SK-N-SH (cell line): ENCODE results near the gene PPRC1. TPM values are rescaled to one million over a fixed set of nuclear protein-coding genes. Genes with fewer than 3 reads are reported as not detected.

Experiments used
- CTCF ChIA-PET: fragments of 300-600, 350-600 bp; formaldehyde crosslinking; extraction: SDS; loops from one replicate; lab custom pipeline; 2021; lab: Yijun Ruan, JAX
- POLR2A ChIA-PET: fragments of 350-600 bp; sonication (Branson Sonifier 250); formaldehyde crosslinking; extraction: SDS; loops from one replicate; lab custom pipeline; 2020; ENCODE audit warnings: antibody characterized with exemption, inconsistent platforms; lab: Yijun Ruan, JAX
- DNase-seq: peaks from one replicate; pipeline ENCODE4 v3.0.0; 2012
- H2AFZ ChIP-seq: fragments of 200-600 bp; sonication (generic); 2 replicates; pipeline ENCODE4 v1.8.1; 2016; ENCODE audit warnings: antibody characterized with exemption, mild to moderate bottlenecking, low read depth
- H3F3A ChIP-seq: fragments of 200-600 bp; sonication (generic); replicated peaks from 2 replicates; pipeline ENCODE3; 2016; ENCODE audit warnings: antibody characterized with exemption, mild to moderate bottlenecking; ENCODE audit not compliant: insufficient read depth
- H3K27ac ChIP-seq, 2 experiments: fragments of 200-500 bp in 1 of 2; fragments of 200-600 bp in 1 of 2; sonication (Bioruptor generic) in 1 of 2; sonication (generic), shearing (Covaris generic) in 1 of 2; 2 replicates each; pipeline versions ENCODE4 v1.5.1 to v1.6.1; 2014 to 2016; ENCODE audit warnings: low read depth in 2 of 2, inconsistent platforms in 1 of 2, low read length in 1 of 2, mild to moderate bottlenecking in 1 of 2, mixed read lengths in 1 of 2
- H3K27me3 ChIP-seq: fragments of 200-600 bp; sonication (generic), shearing (Covaris generic); 2 replicates; pipeline ENCODE4 v1.6.1; 2016; ENCODE audit warnings: mixed run types; ENCODE audit not compliant: insufficient read depth
- H3K36me3 ChIP-seq, 2 experiments: fragments of 200-500 bp in 1 of 2; fragments of 200-600 bp in 1 of 2; sonication (Bioruptor generic) in 1 of 2; sonication (generic) in 1 of 2; replicated peaks in 1 of 2; 2 replicates each; pipeline versions ENCODE3 to v1.5.1; 2014 to 2016; ENCODE audit warnings: low read length in 1 of 2, mild to moderate bottlenecking in 1 of 2; ENCODE audit not compliant: insufficient read depth in 2 of 2, control insufficient read depth in 1 of 2
- H3K4me1 ChIP-seq, 2 experiments: fragments of 200-500 bp in 1 of 2; fragments of 200-600 bp in 1 of 2; sonication (Bioruptor generic) in 1 of 2; sonication (generic), shearing (Covaris generic) in 1 of 2; 2 replicates each; pipeline versions ENCODE4 v1.5.1 to v1.6.1; 2014 to 2016; ENCODE audit warnings: low read depth in 1 of 2, low read length in 1 of 2, mixed run types in 1 of 2; ENCODE audit not compliant: insufficient read depth in 2 of 2, control insufficient read depth in 1 of 2
- H3K4me2 ChIP-seq: fragments of 200-600 bp; sonication (generic), shearing (Covaris generic); 2 replicates; pipeline ENCODE4 v1.6.1; 2017; ENCODE audit warnings: mixed run types
- H3K4me3 ChIP-seq, 2 experiments: fragments of 200-500 bp in 1 of 2; fragments of 200-600 bp in 1 of 2; sonication (Bioruptor generic) in 1 of 2; sonication (generic), shearing (Covaris generic) in 1 of 2; 2 replicates each; pipeline versions ENCODE4 v1.5.1 to v1.8.1; 2014 to 2016; ENCODE audit warnings: low read depth in 2 of 2, inconsistent platforms in 1 of 2, low read length in 1 of 2, mild to moderate bottlenecking in 1 of 2, mixed read lengths in 1 of 2, moderate library complexity in 1 of 2
- H3K79me2 ChIP-seq: fragments of 200-600 bp; sonication (generic); 2 replicates; pipeline ENCODE4 v1.8.1; 2017; ENCODE audit warnings: mild to moderate bottlenecking; ENCODE audit not compliant: insufficient read depth
- H3K9ac ChIP-seq: fragments of 200-600 bp; sonication (generic); 2 replicates; pipeline ENCODE4 v1.6.1; 2017; ENCODE audit warnings: mixed run types
- H3K9me2 ChIP-seq: fragments of 200-600 bp; sonication (generic); 2 replicates; pipeline ENCODE4 v1.6.1; 2017; ENCODE audit warnings: mixed run types
- H3K9me3 ChIP-seq: fragments of 200-600 bp; sonication (generic); 2 replicates; pipeline ENCODE4 v1.6.1; 2017; ENCODE audit warnings: mixed run types, mild to moderate bottlenecking, moderate library complexity
- H4K20me1 ChIP-seq: fragments of 200-600 bp; sonication (generic); 2 replicates; pipeline ENCODE4 v1.6.1; 2017; ENCODE audit warnings: mild to moderate bottlenecking, mixed run types; ENCODE audit not compliant: insufficient read depth
- CHD2 ChIP-seq: fragments of 150-350 bp; IDR thresholded peaks from 2 replicates; pipeline ENCODE4 v1.6.1; 2018; ENCODE audit warnings: low read length; ENCODE audit not compliant: partially characterized antibody
- CTCF ChIP-seq: fragments of 200-600 bp; sonication (generic); IDR thresholded peaks from 2 replicates; pipeline ENCODE4 v1.6.1; 2017; ENCODE audit warnings: antibody characterized with exemption, mild to moderate bottlenecking, moderate library complexity
- FOXM1 ChIP-seq: IDR thresholded peaks from 2 replicates; pipeline ENCODE4 v1.4.0; 2012; ENCODE audit warnings: low read depth, mild to moderate bottlenecking
- IRF3 ChIP-seq: fragments of 150-350 bp; IDR thresholded peaks from 2 replicates; pipeline ENCODE4 v1.6.1; 2016; ENCODE audit warnings: mild to moderate bottlenecking, low read depth, low read length
- MAX ChIP-seq: IDR thresholded peaks from 2 replicates; pipeline ENCODE4 v1.4.0; 2012; ENCODE audit warnings: low read depth
- MXI1 ChIP-seq: IDR thresholded peaks from 2 replicates; pipeline ENCODE4 v1.6.1; 2012; ENCODE audit warnings: mild to moderate bottlenecking, low read depth, low read length, improper control_type of control experiment
- NRF1 ChIP-seq: IDR thresholded peaks from 2 replicates; pipeline ENCODE4 v1.6.1; 2012; ENCODE audit warnings: low read depth, mild to moderate bottlenecking, low read length
- POLR2AphosphoS5 ChIP-seq: IDR thresholded peaks from 2 replicates; pipeline ENCODE4 v1.6.1; 2012; ENCODE audit warnings: low read depth, low read length
- RCOR1 ChIP-seq: fragments of 150-350 bp; IDR thresholded peaks from 2 replicates; pipeline ENCODE4 v1.6.1; 2017; ENCODE audit warnings: antibody characterized with exemption, low read length
- REST ChIP-seq: IDR thresholded peaks from 2 replicates; pipeline ENCODE4 v1.6.1; 2012; ENCODE audit warnings: mild to moderate bottlenecking, low read depth, low read length, moderate library complexity
- SMC3 ChIP-seq: IDR thresholded peaks from 2 replicates; pipeline ENCODE4 v1.6.1; 2012; ENCODE audit warnings: low read depth, low read length, improper control_type of control experiment
- TAF1 ChIP-seq: IDR thresholded peaks from 2 replicates; pipeline ENCODE4 v1.6.1; 2012; ENCODE audit warnings: low read depth, mild to moderate bottlenecking, low read length, moderate library complexity, borderline replicate concordance
- ZBTB33 ChIP-seq: IDR thresholded peaks from 2 replicates; pipeline ENCODE4 v1.4.0; 2012; ENCODE audit warnings: low read depth, borderline replicate concordance
- WGBS: methylation state at CpG from one replicate; pipeline ENCODE4 v1.1.6; 2017; ENCODE audit warnings: low lambda C conversion rate; 5-methylcytosine and 5-hydroxymethylcytosine counted together
- polyA plus RNA-seq, 3 experiments: library from polyadenylated mRNA; depleted of rRNA; stranded (reverse); fragments of >200 nt; gene quantifications; 2 replicates each; pipeline ENCODE4 v1.2.3, GENCODE V29; 2012

PPRC1 gene
- polyA plus RNA-seq, 1 of the 3 experiments (the other 2 are of a cell fraction): 23.1 TPM

GRCh38 chr10:102121739-102122372 is 11.0 kb upstream of the PPRC1 start:
- Histone ChIP-seq H3K27ac (peak overlapping the region; percentile 86 to 99), H3K4me3 (peak overlapping the region; percentile 84 to 86; a peak in 3 of 4 replicates), H2AFZ (0 out of 2 replicates have a peak overlapping the region, but pooled peaks have one; percentile 75), H3K79me2 (peaks cover 36% of the 10 kb centered on the region), H4K20me1 (no peaks in the 10 kb centered on the region), H3K36me3 (no peaks in the 10 kb centered on the region), H3F3A (peaks cover 15% of the 10 kb centered on the region), H3K9ac (no peak overlapping the region; the same call in 1 of the 2 replicates), H3K27me3 (no peaks in the 10 kb centered on the region), H3K9me3 (no peaks in the 10 kb centered on the region), H3K9me2 (no peaks in the 10 kb centered on the region), H3K4me1 (peaks cover 27 to 40% of the 10 kb centered on the region in 2 experiments; a peak in 3 of 4 replicates), H3K4me2 (peak overlapping the region; percentile 94)
- CTCF ChIA-PET: interaction anchor here (1.1 to 3.6 kb wide), 2 partner anchors 10 to 65 kb away, joined by 3 to 39 read pairs; partner anchors contain the start of gene PPRC1
- TF ChIP-seq NRF1 (no peak), CTCF (peak; percentile 28)
- DNase-seq: peak; percentile 50
- POLR2A ChIA-PET: no interaction called here
- 97% methylated on average over 6 of the region's 6 CpGs for WGBS

GRCh38 chr10:102122450-102122849 is 10.4 kb upstream of the PPRC1 start:
- Histone ChIP-seq H3K36me3 (no peaks in the 10 kb centered on the region), H3K9me3 (no peaks in the 10 kb centered on the region), H3K4me1 (peaks cover 23 to 35% of the 10 kb centered on the region in 2 experiments; a peak in 3 of 4 replicates), H3K27ac (peak overlapping the region in 1 of 2 experiments; percentile 99; a peak in 2 of 4 replicates), H3K9me2 (no peaks in the 10 kb centered on the region), H3K27me3 (no peaks in the 10 kb centered on the region), H3F3A (peaks cover 15% of the 10 kb centered on the region), H3K9ac (no peak overlapping the region), H4K20me1 (no peaks in the 10 kb centered on the region), H2AFZ (no peak overlapping the region), H3K4me3 (no peak overlapping the region), H3K4me2 (no peak overlapping the region), H3K79me2 (peaks cover 30% of the 10 kb centered on the region)
- 100% methylated on average over 1 of the region's 1 CpG for WGBS
- no peak for DNase-seq
- ChIA-PET POLR2A (no interaction called here), CTCF (interaction anchor here (1.2 to 3.6 kb wide), 4 partner anchors 9 to 272 kb away, joined by 3 to 39 read pairs (median 4); partner anchors contain the start of gene PPRC1)
- TF ChIP-seq REST (no peak), CHD2 (no peak), POLR2AphosphoS5 (no peak), ZBTB33 (no peak), TAF1 (no peak), CTCF (no peak), MAX (no peak), MXI1 (no peak), IRF3 (no peak), RCOR1 (no peak), FOXM1 (no peak), SMC3 (no peak)
